Measurements from ENCODE around the gene COBL. TPM values are rescaled to one million over a fixed set of nuclear protein-coding genes. Genes with fewer than 3 reads are reported as not detected.

COBL gene
- polyA plus RNA-seq, 1 donor = 30.5 TPM

DNA sequence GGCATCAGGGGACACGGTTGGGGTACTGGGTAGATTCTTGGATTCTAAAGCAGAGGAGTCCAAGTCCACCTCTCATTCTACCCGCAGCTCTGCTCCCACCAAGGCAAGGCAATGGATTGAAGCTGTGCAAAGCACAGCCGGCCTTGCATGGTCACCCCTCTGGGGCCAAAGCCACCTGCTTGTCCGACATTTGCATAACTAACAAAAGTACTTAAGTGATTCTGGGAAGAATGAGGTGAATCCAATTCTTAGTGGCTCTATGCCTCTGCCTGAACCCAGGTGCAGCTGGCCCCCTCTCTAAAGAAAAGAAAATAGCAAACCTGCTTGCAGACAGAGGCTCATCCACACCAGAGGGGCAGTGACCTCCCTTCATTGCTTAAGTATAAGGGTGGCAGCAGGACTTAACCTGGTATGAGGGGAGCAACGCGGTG, 10.7 kb upstream of the COBL start:
- Histone ChIP-seq H3K27ac (ENCODE audit: low read length) (no peak overlapping the region), H3K27me3 (ENCODE audit: control insufficient read depth, insufficient read depth, low read length) (no peaks in the 10 kb centered on the region), H3K4me3 (ENCODE audit: low read length) (no peak overlapping the region), H3K36me3 (ENCODE audit: control insufficient read depth, insufficient read depth, low read length) (no peaks in the 10 kb centered on the region), H3K9me3 (ENCODE audit: control insufficient read depth, low read depth, low read length) (no peaks in the 10 kb centered on the region), H3K4me1 (ENCODE audit: control insufficient read depth, insufficient read depth, low read length) (peaks cover 6% of the 10 kb centered on the region)
- DNase-seq = no peak
- no CpG with 5 or more reads among the region's 6 CpGs for WGBS (ENCODE audit: insufficient coverage, low lambda C conversion rate)

- Histone ChIP-seq H3K4me3 (ENCODE audit: low read length) (no peak overlapping the region), H3K9me3 (ENCODE audit: control insufficient read depth, low read depth, low read length) (no peaks in the 10 kb centered on the region), H3K27ac (ENCODE audit: low read length) (no peak overlapping the region), H3K27me3 (ENCODE audit: control insufficient read depth, insufficient read depth, low read length) (no peaks in the 10 kb centered on the region), H3K36me3 (ENCODE audit: control insufficient read depth, insufficient read depth, low read length) (no peaks in the 10 kb centered on the region), H3K4me1 (ENCODE audit: control insufficient read depth, insufficient read depth, low read length) (peaks cover 6% of the 10 kb centered on the region)
- DNase-seq = no peak
- WGBS (ENCODE audit: insufficient coverage, low lambda C conversion rate) = no CpG with 5 or more reads among the region's 14 CpGs
Observed at GRCh38 chr7:51326656-51327286, 10.2 kb upstream of the COBL start.

DNA sequence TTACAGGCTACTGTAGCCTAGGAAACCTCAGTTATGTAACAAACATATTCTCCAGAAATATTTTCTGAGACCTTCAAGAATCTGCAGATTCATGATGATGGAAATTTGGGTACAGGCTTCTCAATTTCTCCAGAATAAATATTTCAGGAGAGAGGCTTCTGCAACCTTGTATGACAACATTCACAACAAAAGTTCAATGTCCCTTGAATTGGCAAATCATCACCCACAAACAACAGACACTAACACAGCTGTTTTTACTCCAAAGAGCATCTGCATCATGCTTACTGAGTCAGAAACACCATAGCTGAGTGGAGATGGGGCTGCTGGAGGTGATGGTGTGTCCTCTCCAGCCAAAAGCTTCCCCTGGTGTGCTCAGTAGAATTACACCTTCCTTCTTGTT, 9.3 kb upstream of the COBL start:
- no peak overlapping the region for H3K4me3 ChIP-seq (ENCODE audit: low read length)
- DNase-seq = no peak
- H3K36me3 ChIP-seq (ENCODE audit: control insufficient read depth, insufficient read depth, low read length) = no peaks in the 10 kb centered on the region
- no peaks in the 10 kb centered on the region for H3K9me3 ChIP-seq (ENCODE audit: control insufficient read depth, low read depth, low read length)
- H3K27me3 ChIP-seq (ENCODE audit: control insufficient read depth, insufficient read depth, low read length) = no peaks in the 10 kb centered on the region
- peaks cover 6% of the 10 kb centered on the region for H3K4me1 ChIP-seq (ENCODE audit: control insufficient read depth, insufficient read depth, low read length)
- H3K27ac ChIP-seq (ENCODE audit: low read length) = no peak overlapping the region

GRCh38 chr7:51325261-51325676, 8.7 kb upstream of the COBL start:
- no CpG with 5 or more reads among the region's 6 CpGs for WGBS (ENCODE audit: insufficient coverage, low lambda C conversion rate)
- no peak overlapping the region for H3K27ac ChIP-seq (ENCODE audit: low read length)
- no peaks in the 10 kb centered on the region for H3K27me3 ChIP-seq (ENCODE audit: control insufficient read depth, insufficient read depth, low read length)
- no peaks in the 10 kb centered on the region for H3K36me3 ChIP-seq (ENCODE audit: control insufficient read depth, insufficient read depth, low read length)
- DNase-seq = no peak
- no peak overlapping the region for H3K4me3 ChIP-seq (ENCODE audit: low read length)
- H3K9me3 ChIP-seq (ENCODE audit: control insufficient read depth, low read depth, low read length) = no peaks in the 10 kb centered on the region
- peaks cover 10% of the 10 kb centered on the region for H3K4me1 ChIP-seq (ENCODE audit: control insufficient read depth, insufficient read depth, low read length)

DNA sequence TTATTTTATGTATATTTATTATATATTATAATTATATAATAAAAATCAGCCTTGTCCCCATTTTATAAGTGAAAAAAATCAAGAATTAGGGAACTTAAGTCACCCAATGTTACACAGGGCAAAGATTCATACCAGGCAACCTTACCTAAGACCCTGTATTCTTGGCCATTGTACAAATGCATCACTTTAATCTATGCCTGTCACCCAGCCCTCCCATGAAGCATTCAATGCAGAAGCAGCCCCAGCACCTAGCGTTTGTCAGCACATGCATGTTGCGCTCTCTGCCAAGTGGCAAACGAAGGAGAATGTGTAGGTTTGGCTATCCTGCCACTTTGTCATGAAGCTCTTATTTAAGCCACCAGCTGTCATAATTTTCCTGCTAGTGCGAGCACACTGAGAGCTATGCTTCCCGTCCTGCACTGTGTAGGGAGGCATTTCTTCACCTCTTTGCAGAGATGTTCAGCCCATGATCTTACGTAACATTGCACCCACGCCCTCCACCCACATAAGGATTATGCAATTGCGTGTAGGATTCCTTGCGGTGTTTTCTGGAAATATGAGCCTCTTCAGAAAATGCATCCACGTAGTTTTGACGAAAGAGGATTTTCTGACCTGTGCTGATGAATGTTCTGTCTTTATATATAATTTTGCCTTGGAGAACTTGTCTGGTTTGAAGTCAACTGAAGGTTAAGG, 7.7 kb upstream of the COBL start:
- Histone ChIP-seq H3K27me3 (ENCODE audit: control insufficient read depth, insufficient read depth, low read length) (no peaks in the 10 kb centered on the region), H3K36me3 (ENCODE audit: control insufficient read depth, insufficient read depth, low read length) (no peaks in the 10 kb centered on the region), H3K4me3 (ENCODE audit: low read length) (no peak overlapping the region), H3K9me3 (ENCODE audit: control insufficient read depth, low read depth, low read length) (no peaks in the 10 kb centered on the region), H3K4me1 (ENCODE audit: control insufficient read depth, insufficient read depth, low read length) (peaks cover 16% of the 10 kb centered on the region), H3K27ac (ENCODE audit: low read length) (no peak overlapping the region)
- no peak for DNase-seq
- 85% methylated on average over 6 of the region's 11 CpGs for WGBS (ENCODE audit: insufficient coverage, low lambda C conversion rate)

DNA sequence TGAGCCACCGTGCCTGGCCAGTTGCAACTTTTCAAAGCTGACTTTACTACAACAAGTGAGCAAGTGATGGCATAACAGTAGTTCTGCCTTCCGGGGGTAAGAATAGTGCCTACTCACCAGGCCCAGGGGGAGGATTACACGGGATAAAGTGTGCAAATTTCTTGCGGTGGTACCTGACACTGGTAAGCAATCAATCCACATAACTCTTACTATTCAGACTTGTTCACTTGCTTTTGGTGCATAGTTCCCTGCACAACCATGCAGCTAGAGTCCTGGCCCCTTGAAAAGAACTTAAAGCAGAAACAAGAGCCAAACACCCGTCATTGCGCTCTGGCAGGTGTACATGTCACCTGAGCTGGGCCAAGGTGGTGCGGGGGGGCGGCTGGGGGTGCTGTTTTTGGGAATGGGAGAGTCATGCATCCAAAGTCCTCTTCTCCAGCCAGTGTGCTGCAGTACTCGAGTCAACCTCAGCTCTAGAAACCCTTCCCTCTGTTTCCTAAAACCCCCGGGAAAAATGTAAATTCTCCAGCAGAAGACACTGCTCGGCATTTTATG, 5.4 kb upstream of the COBL start:
- H3K4me3 ChIP-seq (ENCODE audit: low read length) = no peak overlapping the region
- H3K27ac ChIP-seq (ENCODE audit: low read length) = no peak overlapping the region
- no peak for DNase-seq
- H3K9me3 ChIP-seq (ENCODE audit: control insufficient read depth, low read depth, low read length) = no peaks in the 10 kb centered on the region
- H3K36me3 ChIP-seq (ENCODE audit: control insufficient read depth, insufficient read depth, low read length) = no peaks in the 10 kb centered on the region
- no CpG with 5 or more reads among the region's 11 CpGs for WGBS (ENCODE audit: insufficient coverage, low lambda C conversion rate)
- peaks cover under 1% of the 10 kb centered on the region for H3K27me3 ChIP-seq (ENCODE audit: control insufficient read depth, insufficient read depth, low read length)
- peaks cover 29% of the 10 kb centered on the region for H3K4me1 ChIP-seq (ENCODE audit: control insufficient read depth, insufficient read depth, low read length)

- peak in 1 of 2 donors; percentile 79 for DNase-seq
- Histone ChIP-seq H3K36me3 (ENCODE audit: control insufficient read depth, insufficient read depth, low read length) (no peaks in the 10 kb centered on the region), H3K9me3 (ENCODE audit: control insufficient read depth, low read depth, low read length) (no peaks in the 10 kb centered on the region), H3K27ac (ENCODE audit: low read length) (peak overlapping the region; percentile 51), H3K4me3 (ENCODE audit: low read length) (no peak overlapping the region), H3K4me1 (ENCODE audit: control insufficient read depth, insufficient read depth, low read length) (peaks cover 35% of the 10 kb centered on the region), H3K27me3 (ENCODE audit: control insufficient read depth, insufficient read depth, low read length) (peaks cover 11% of the 10 kb centered on the region)
- WGBS (ENCODE audit: insufficient coverage, low lambda C conversion rate) = no CpG with 5 or more reads among the region's 6 CpGs
Observed at GRCh38 chr7:51318886-51319579, 2.4 kb upstream of the COBL start.

DNA sequence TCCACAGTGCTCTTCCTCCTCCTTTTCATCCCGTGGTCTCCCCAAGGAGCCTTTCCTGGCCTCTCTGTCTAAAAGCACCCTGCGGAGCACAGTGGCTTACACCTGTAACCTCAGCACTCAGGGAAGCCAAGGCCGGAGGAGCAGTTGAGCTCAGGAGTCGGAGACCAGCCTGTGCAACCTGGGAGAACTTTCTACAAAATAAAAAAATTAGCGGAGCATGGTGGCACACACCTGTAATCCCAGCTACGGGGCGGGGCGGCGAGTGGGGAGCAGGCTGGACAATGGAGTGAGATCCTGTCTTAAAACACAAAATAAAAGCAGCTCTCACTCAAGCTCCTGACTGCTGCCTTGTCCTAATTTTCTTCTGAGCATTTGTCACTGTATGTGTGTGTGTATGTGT, 1.4 kb upstream of the COBL start:
- Histone ChIP-seq H3K4me1 (ENCODE audit: control insufficient read depth, insufficient read depth, low read length) (peaks cover 35% of the 10 kb centered on the region), H3K9me3 (ENCODE audit: control insufficient read depth, low read depth, low read length) (no peaks in the 10 kb centered on the region), H3K4me3 (ENCODE audit: low read length) (no peak overlapping the region), H3K27ac (ENCODE audit: low read length) (no peak overlapping the region), H3K36me3 (ENCODE audit: control insufficient read depth, insufficient read depth, low read length) (no peaks in the 10 kb centered on the region), H3K27me3 (ENCODE audit: control insufficient read depth, insufficient read depth, low read length) (peaks cover 11% of the 10 kb centered on the region)
- no peak for DNase-seq
- no CpG with 5 or more reads among the region's 9 CpGs for WGBS (ENCODE audit: insufficient coverage, low lambda C conversion rate)

GRCh38 chr7:51317582-51317910, 937 bp upstream of the COBL start:
- H3K36me3 ChIP-seq (ENCODE audit: control insufficient read depth, insufficient read depth, low read length) = no peaks in the 10 kb centered on the region
- H3K4me1 ChIP-seq (ENCODE audit: control insufficient read depth, insufficient read depth, low read length) = peaks cover 35% of the 10 kb centered on the region
- H3K4me3 ChIP-seq (ENCODE audit: low read length) = peak overlapping the region; percentile 93
- H3K27ac ChIP-seq (ENCODE audit: low read length) = peak overlapping the region; percentile 88
- no peaks in the 10 kb centered on the region for H3K9me3 ChIP-seq (ENCODE audit: control insufficient read depth, low read depth, low read length)
- DNase-seq = no peak
- H3K27me3 ChIP-seq (ENCODE audit: control insufficient read depth, insufficient read depth, low read length) = peaks cover 11% of the 10 kb centered on the region
- WGBS (ENCODE audit: insufficient coverage, low lambda C conversion rate) = no CpG with 5 or more reads among the region's 8 CpGs

- WGBS (ENCODE audit: insufficient coverage, low lambda C conversion rate) = no CpG with 5 or more reads among the region's 46 CpGs
- Histone ChIP-seq H3K27me3 (ENCODE audit: control insufficient read depth, insufficient read depth, low read length) (peaks cover 11% of the 10 kb centered on the region), H3K4me1 (ENCODE audit: control insufficient read depth, insufficient read depth, low read length) (peaks cover 35% of the 10 kb centered on the region)
Observed at GRCh38 chr7:51316262-51316665, 345 bp downstream of the COBL start.

More at GRCh38 chr7:51316262-51316665, 345 bp downstream of the COBL start:
- peak overlapping the region; percentile 93 for H3K4me3 ChIP-seq (ENCODE audit: low read length)
- no peaks in the 10 kb centered on the region for H3K36me3 ChIP-seq (ENCODE audit: control insufficient read depth, insufficient read depth, low read length)
- H3K9me3 ChIP-seq (ENCODE audit: control insufficient read depth, low read depth, low read length) = no peaks in the 10 kb centered on the region
- peak overlapping the region; percentile 99 for H3K27ac ChIP-seq (ENCODE audit: low read length)
- DNase-seq = peak; percentile 59 to 79

All from large intestine (tissue), 3 donors.